Right ventricle myocardium inferior (tissue), 1 donor: ENCODE data around the gene DISC1. TPM values are rescaled to one million over a fixed set of nuclear protein-coding genes. Genes with fewer than 3 reads are reported as not detected.
"Not testable (repeated sequence)": the region's sequence is repeated elsewhere in the genome, so short reads cannot be mapped to it uniquely, and the experiment has no call there.

Experiments
- ATAC-seq: fragments of 200-7000 bp; cut with Tn5 transposase; one replicate; pipeline ENCODE4 v1.9.1; 2020; ENCODE audit warnings: mild to moderate bottlenecking, moderate library complexity
- DNase-seq: peaks from one replicate; pipeline ENCODE4 v3.0.0; 2021; ENCODE audit errors: missing footprints
- intact Hi-C: fragments of 100-400 bp; cut with DNase I; formaldehyde crosslinking; loops from one replicate; pipeline ENCODE4 v1.11.0; 2022
- total RNA-seq: library from RNA; stranded (reverse); fragmentation: NEBNext Ultra II Directional; extraction: Animal tissue kit (Norgen Biotek cat#: 25700); gene quantifications from one replicate; pipeline ENCODE4 v1.2.1, GENCODE V29; 2021
- donor health status: DM: no; HTN: yes; CAD: no; lungs with severe emphysema.

DISC1 gene
- total RNA-seq, 1 donor from 2014 or later, result 3.9 TPM

DNA sequence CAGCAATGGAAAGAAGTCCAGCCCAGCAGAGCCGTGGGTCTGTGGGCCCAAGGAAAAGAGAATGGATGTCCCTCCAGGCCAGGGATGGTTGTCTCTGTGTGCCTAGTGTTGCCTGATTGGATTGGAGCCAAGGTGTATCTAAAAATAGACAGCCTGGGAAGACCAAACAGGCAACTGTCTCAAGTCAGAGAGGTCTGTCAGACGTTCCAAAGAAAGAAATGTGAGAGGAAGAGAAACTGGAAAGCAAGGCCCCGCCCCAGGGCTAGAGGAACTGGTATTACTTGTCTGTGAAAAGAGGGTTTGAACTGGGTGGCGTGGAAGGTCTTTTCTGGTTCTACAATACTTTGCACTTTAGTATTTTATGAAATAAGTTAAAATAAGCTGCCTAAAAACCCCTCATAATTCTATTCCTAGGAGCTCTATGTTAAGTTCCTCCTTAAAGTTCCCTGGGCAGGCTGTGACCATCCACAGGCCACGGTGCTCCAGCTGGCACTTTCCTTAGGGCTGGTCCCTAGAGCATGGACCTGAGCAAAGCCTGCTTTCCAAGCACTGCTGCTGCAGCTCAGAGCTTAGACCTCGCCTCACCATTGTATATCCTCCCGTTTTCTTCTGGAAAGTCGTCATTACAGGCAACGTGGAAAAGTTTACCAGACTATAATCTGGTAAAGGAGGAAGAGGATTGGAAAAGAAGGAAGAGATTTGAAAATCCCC is 151.6 kb downstream of the DISC1 start:
- intact Hi-C loops, result no loop called here
- peak; percentile 76 for ATAC-seq
- no peak for DNase-seq

DNA sequence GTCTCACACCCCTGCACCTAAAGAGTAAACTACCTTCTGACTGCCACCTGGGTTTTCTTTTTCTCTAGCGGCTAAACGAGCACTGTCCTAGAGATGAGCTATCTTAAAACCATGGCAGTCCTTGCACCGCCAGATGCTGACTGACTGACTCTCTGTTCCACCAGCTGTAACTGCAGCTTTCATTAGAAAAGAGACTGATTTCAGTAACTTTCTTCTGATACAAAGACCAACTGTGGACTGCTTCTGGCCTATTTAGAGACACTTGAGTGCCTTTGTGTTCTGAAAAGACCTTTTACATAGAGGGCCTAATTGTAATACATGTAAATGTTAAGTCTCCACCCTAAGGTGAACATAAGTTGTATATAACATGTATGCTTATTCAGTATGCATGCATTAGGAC is 152.5 kb downstream of the DISC1 start:
- DNase-seq (no peak), ATAC-seq (no peak)
- intact Hi-C loops, result no loop called here

DNA sequence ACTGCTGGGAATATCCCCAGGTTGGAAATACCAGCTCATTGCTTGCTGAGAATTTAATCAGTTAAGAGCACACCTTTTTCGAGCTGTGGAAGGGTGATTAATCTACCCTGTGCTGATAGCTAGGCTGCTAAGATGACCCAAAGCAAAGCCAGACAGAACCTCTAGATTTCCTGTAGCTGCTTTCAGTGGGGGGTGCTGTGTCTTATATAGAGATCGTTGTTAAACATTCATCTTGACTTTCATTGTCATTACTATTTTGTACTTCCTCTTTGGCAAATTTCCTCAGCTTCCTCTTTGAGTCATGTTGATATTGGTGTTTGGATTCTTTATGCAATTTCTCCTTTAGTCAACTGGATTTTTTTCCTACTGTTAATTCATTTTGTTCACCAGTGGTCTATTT is 155.3 kb downstream of the DISC1 start:
- intact Hi-C loops, result no loop called here
- ATAC-seq, result no peak
- no peak for DNase-seq

DNA sequence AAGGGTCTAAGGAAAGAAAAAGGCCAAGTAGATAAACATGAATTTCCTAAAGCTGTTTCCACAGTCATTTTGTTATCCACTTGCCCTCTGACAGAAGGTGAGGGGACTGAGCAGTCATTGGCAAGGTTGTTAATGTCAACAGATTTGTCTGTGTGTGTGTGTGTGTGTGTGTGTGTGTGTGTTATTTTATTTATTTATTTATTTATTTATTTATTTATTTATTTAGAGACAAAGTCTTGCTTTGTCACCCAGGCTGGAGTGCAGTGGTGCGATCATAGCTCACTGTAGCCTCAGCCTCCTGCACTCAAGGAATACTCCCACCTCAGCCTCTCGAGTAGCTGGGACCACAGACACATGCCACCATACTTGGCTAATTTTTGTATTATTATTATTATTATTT is 158.5 kb downstream of the DISC1 start:
- intact Hi-C loops, DNase-seq, ATAC-seq: not testable (repeated sequence)

DNA sequence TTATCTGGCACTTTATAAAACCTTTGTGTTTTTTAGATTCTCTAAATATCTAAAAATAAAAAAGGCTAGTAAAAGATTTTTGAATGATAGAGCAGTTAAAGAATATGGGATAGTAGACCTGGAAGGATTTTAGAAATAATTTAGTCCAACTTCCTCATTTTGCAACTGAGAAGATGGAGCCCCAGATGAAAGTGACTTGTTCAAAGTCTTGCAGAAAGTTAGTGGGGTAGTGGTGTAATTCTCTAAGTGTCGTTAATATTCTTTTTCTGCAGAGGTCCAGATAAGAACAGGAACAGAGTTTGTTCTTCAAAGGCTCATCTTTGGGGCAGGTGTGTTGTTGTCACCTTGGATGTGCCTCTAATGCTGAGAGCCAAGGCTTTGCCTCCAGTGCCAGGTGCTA is 159.5 kb downstream of the DISC1 start:
- intact Hi-C loops, result no loop called here
- ATAC-seq (no peak), DNase-seq (no peak)

DNA sequence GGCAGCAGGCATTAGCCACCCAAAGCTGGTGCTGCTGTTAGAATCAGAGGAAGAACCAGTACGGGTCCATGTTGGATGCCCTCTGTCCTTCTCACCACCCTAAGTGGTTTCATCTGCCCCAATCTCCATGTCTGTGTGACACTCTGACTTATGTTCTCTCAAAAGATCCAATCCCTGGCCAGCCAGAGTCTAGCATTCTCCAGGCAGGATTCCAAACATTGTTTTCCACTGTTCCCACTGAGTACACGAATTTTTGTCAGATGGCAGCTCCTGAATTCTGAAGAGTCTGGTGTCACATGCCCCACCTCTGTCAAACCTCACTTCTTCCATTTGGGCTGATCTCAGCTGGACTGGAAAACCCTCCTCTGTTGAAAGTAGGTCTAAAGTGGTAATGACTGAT is 166.0 kb downstream of the DISC1 start:
- no peak for DNase-seq
- no peak for ATAC-seq
- intact Hi-C loops, result no loop called here

DNA sequence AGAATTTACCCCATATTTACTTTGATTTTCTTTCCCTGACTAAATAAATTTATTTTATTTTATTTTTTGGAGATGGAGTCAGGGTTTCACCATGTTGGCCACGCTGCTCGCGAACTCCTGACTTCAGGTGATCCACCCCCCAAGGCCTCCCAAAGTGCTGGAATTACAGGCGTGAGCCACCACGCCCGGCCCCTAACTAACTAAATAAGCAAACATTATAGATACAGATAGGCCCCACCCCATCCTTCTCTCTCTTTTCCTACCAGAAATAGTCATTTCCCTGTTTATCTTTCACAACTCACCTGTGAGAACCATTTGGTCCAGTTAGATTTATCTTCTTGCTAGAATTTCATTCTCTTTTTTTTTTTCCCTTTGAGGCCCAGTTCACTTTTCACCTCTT is 167.3 kb downstream of the DISC1 start:
- DNase-seq (no peak), ATAC-seq (no peak)
- intact Hi-C loops, result no loop called here

DNA sequence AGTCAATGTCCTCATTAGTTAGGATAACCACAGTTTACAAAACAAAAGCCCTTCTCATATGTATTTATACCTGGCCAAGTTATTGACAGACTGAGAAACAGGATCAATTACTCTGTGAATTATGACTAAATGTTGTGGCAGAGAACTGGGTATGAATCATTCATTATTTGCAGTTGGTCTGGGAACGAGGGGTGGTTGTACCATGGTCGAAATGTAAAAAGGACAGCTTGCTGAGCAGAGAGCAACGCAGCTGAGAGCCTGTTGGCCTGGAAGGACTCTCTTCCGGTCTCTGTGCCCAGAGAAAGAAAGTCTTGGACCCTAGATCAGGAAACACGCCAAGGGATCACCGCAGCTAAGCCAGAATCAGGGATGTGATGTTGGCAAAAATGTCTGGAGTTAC is 169.6 kb downstream of the DISC1 start:
- ATAC-seq (no peak), DNase-seq (no peak)
- intact Hi-C loops, result no loop called here

DNA sequence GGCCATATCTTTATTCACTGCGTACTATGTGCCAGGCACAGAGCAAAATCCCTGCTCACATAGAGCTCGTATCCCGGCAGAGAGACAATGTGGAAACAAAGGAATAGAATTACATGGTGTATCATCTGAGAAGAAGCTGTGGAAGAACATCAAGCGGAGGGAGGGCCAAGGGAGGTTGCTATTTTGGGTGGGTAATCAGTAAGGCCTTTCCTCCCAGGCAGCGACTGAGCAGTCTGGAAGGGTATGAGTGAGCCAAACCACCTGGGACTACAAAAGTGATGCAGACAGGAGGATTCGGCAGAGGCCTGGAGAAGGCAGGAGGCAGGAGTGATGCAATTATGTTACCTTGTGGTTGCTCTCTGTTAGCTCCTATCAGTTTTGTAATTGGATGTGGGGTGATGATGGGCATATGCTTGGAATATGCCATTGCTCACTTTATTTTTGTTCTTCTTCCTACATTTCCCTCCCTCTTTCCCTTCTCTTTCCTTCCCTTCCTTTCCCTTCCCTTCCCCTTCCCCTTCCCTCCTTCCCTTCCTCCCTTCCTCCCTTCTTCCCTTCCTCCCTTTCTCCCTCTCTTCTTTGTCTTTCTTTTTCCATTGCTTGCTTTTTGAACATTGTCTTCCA is 172.9 kb downstream of the DISC1 start:
- intact Hi-C loops, result no loop called here
- DNase-seq (no peak), ATAC-seq (peak; percentile 36)

DNA sequence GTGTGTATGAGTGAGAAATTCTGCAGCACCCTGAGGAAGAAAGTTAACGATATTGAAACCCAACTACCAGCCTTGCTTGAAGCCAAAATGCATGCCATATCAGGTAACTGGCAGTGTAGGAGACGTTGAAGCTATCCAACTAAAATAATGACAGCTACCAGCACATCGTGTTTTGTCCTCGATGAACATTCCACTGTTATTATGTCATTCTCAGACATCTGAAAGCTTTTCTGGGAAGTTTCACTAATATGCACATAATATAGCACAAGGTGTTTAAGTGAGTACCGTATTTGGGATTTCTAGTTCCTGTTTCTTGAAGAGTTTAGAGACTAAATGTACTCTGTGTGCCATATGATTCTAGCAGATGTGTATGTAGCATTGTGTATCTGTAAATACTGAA is 173.5 kb downstream of the DISC1 start:
- intact Hi-C loops, result no loop called here
- ATAC-seq (no peak), DNase-seq (no peak)

DNA sequence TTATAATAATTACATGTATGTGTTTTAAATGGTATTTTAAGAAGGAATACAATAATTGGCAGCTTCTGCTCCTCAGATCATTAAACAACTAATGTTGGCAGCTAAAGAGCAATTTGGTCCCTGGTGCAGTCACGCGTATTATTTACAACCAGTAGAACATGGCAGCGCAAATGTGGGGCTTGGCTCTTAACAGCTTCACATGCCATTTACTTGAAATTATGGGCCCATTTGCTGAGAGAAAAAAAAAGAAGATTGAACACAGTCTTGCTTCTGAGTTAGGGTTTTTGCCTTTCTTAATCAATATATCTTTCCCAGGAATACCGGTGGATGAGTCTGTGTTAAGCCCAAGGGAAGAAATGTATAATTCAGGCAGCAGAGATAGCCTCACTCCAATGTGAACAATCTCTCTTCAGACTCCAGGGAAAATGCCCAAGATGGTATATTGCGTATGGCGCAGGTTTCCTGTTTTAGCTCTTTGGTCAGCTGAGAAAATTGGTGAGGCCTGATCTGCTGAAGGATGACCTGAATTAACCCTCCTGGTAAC is 174.5 kb downstream of the DISC1 start:
- intact Hi-C loops, result no loop called here
- no peak for ATAC-seq
- DNase-seq, result no peak

DNA sequence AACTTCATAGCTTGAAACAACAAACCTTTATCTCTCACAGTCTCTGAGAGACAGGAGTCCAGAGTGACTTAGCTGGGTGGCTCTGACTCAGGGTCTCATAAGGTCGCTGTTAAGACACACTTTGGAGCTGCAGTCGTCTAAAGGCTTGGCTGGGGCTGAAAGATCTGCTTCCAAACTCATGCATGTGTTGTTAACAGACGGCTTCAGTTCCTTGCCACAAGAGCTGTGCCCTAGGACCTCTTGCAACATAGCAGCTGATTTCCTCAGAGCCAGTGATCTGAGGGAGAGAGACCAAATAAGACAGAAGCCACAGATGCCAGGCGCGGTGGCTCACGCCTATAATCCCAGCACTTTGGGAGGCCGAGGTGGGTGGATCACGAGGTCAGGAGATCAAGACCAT is 176.8 kb downstream of the DISC1 start:
- intact Hi-C loops, result no loop called here
- ATAC-seq (peak; percentile 77), DNase-seq (no peak)

DNA sequence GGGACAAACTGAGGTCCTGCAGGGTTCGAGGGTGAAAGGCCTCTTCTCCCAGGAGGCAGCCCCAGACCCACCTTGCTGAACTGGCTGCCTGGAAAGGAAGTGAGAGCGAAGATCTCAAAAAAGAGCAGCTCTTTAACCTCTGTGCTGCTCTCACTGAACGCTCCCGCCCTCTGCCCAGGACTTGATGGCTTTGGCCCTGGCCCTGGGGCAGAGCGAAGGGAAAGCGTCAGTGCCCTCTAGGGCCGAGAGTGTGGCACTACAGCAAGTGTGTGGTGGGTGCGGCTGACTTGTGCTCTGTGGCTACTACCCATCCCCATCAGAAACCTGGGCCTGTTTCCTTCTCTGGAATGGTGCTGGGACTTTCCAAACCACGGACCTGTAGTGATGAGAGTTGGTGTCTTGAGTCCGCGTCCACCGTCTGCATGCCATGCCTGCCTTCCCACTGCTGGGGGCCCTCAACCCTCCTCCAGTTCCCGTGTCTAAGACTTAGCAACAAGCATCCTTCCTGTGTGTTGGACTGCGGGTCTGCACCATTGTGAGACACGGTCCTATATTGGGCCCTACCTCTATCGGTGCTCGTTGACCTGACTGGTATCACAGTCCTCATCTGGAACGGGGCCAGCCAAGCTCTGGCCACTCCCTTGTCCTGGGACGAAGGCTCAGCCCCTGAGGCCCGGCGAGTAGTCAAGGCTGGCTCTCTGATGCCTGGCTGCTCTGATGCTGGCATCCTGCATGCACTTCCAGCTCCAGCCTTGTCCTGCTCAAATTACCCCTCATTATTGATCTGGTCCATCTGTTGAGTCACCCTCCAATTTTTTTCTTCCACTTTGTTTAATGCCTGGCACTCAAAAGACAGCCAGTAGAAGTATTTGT is 180.3 kb downstream of the DISC1 start:
- ATAC-seq (peak; percentile 61), DNase-seq (peak; percentile 70)
- intact Hi-C loops, result loop anchor here (5.0 kb wide), 1 partner anchor 50 kb away; no protein-coding TSS in a partner anchor

DNA sequence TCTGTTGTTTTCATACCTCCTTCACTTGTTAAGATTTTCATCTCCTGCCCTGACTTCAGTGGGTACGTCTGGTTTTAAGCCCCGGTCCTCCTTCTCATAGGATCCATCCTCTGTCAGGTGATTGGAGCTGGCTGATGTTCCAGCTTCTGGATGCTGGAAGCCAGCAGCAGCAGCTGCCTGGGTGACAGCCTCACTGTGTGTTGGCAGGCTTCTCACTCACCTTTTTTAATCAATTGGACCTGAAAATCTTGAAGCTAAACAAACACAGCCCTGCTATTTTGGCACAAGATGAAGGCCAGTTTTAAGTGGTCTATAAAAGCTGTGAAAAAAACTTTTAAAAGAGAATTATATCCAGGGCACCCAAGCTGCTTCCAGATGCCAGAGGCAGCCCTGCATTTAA is 181.0 kb downstream of the DISC1 start:
- no peak for DNase-seq
- intact Hi-C loops, result loop anchor here (5.0 kb wide), 1 partner anchor 50 kb away; no protein-coding TSS in a partner anchor
- ATAC-seq, result no peak

DNA sequence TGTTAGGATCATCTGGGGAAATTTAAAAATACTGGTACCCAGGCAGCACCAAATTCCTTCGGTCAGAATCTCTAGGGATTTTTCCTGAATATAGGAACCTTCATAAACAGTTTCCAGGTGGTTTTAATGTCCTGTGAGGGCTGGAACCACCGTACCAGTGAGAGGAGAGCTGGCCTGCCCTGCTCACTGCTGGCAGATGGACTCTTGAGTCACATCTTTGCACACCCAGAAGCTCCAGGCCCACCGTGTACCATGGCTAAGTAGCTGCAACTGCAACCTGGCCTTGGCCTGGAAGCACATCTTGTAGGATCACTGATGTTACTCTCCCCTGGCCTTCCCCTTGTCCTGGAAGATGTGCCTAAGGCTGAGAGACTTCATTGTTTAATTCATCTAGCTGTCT is 181.5 kb downstream of the DISC1 start:
- intact Hi-C loops, result loop anchor here (5.0 kb wide), 1 partner anchor 51 kb away; no protein-coding TSS in a partner anchor
- ATAC-seq, result no peak
- DNase-seq, result no peak

DNA sequence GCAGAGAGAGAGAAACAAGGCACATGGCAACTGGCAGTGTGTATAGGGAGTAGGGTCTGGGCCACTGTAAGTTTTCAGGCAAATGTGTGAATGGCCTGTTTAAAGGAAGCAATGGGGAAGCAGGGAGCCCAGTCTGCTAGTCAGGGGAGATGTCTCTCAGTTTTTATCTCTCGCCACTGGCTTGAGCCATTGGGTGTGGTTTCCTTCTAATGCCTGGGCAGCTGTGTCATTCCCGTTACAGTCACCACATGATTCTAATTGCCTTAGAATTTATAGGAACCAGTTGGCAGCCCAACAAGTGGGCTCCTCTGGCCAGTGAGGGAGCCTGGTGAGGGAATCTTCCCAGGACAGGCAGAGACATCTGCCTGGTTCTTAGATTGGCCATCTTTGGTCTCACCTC is 182.4 kb downstream of the DISC1 start:
- intact Hi-C loops, result loop anchor here (5.0 kb wide), 1 partner anchor 52 kb away; no protein-coding TSS in a partner anchor
- DNase-seq, result no peak
- peak; percentile 40 for ATAC-seq

DNA sequence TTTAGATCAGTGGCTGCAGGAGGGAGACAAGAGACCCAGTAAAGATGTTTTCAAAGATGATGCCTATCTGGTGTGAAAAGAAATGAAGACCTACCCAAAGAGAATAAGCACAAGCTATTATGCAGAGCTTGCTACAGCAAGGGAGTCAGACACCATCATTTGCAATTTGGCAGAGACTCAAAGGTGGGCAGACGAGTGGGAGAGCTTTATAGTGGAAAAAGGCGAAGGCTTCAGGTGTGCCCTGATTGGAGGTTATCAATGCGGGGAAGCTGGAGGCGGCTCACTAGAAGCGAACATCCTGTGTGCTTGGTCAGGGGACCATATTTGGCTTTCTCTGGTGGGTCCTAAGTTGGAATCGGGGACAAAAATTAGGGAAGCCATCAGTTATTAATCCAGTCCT is 183.8 kb downstream of the DISC1 start:
- ATAC-seq, result no peak
- intact Hi-C loops, result no loop called here

DNA sequence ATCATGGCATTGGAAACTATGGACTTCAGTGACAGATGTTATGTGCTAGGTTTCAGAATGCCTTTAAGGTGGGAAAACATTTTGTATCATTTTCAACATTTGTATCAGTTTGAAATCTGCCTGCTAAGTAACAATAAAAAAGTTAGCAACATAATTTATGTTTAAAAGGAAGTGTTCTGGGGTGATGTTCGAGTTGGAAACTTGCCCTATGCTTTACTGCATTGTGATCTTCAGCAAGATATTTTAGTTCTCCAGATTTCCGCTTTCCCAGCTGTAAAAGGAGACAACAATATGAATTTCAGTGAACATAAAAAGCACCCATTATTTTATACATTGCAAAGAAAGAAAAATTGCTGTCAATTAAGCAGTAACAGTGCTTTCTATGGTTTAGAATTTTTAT is 187.4 kb downstream of the DISC1 start:
- intact Hi-C loops, result no loop called here
- ATAC-seq, result no peak

More for the DNA sequence above, 183.8 kb downstream of the DISC1 start:
- no peak for DNase-seq

DNA sequence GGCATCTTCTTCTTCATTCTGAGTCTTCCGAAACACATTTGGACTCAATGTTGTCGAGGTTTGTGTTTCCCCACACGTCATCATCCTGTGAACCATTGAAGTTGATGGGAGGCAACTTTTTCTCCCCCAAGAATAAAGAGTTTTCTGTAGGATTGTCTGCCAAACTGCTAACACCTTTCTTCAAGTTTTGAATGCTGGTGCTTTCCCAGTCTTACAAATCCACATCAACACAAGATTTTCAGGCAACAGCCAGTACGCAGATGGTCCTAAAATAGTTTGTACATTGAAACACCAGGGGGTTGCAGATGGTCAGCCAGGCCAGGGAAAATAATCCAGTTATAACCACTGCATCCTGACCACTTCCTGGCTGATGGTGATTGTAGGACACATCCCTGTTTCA is 187.9 kb downstream of the DISC1 start:
- ATAC-seq (no peak), DNase-seq (no peak)
- intact Hi-C loops, result no loop called here

More for the DNA sequence above, 187.4 kb downstream of the DISC1 start:
- DNase-seq, result no peak
